ENCODE measurements around the gene SLC6A5.

DNA sequence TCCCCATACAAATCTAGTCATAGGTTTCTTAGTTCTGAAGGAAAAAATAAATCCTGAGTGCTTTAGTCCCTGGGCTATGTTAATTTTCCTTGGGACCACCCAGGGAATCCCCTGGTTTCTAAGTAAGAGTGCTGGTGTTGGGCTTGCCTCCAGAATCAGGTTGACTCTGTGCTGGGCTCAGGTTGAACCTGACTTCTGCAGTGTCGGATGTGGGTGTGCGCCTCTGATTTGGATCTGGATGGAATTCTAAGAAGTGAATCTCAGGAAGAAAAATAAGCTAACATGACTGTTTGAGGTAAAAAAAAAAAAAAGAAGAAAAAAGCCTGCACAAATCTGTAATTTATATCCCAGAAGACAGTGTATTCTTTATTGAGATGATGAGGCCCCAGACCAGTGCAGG is 41.0 kb downstream of the SLC6A5 start:
- TF ChIP-seq CTCF (IDR thresholded peaks at IDR 0.05) (no peak), POLR2A (IDR thresholded peaks at IDR 0.05) (no peak)

Measured in ovary (tissue), 3 donors.